Central memory CD8-positive, alpha-beta T cell (primary cell): ENCODE measurements around the gene CBLB.

Experiments used
- ATAC-seq: fragments of 150-1000 bp; cut with Tn5 transposase; replicated peaks from 2 replicates; pipeline ENCODE4 v1.10.0; 2022; ENCODE audit warnings: mild to moderate bottlenecking, moderate FRiP score, moderate number of reproducible peaks; ENCODE audit not compliant: poor library complexity, severe bottlenecking; ENCODE audit errors: extremely low read depth
- DNase-seq, 2 donors: peaks; one replicate each; pipeline ENCODE4 v3.0.0; 2021; ENCODE audit warnings: low spot score in 2 of 2
- H3K27ac Mint-ChIP-seq: one replicate; pipeline ENCODE4 v1.8.0; 2022; ENCODE audit warnings: low read depth, mild to moderate bottlenecking, moderate library complexity, mixed read lengths
- H3K27me3 Mint-ChIP-seq: one replicate; pipeline ENCODE4 v1.8.0; 2022; ENCODE audit warnings: mixed read lengths
- H3K36me3 Mint-ChIP-seq: one replicate; pipeline ENCODE4 v1.8.0; 2022; ENCODE audit warnings: mild to moderate bottlenecking, moderate library complexity, mixed read lengths; ENCODE audit not compliant: insufficient read depth
- H3K4me1 Mint-ChIP-seq: one replicate; pipeline ENCODE4 v1.8.0; 2022; ENCODE audit warnings: mixed read lengths
- H3K4me3 Mint-ChIP-seq: one replicate; pipeline ENCODE4 v1.8.0; 2022; ENCODE audit warnings: mild to moderate bottlenecking, moderate library complexity, mixed read lengths
- H3K9me3 Mint-ChIP-seq: one replicate; pipeline ENCODE4 v1.8.0; 2022; ENCODE audit warnings: mixed read lengths

The CBLB gene

GRCh38 chr3:105851582-105851981 lies 17.2 kb downstream of the CBLB start:
- no peak for DNase-seq
- Mint-ChIP-seq H3K27me3 (no peaks in the 10 kb centered on the region), H3K9me3 (no peaks in the 10 kb centered on the region), H3K36me3 (peaks cover 43% of the 10 kb centered on the region), H3K27ac (no peak overlapping the region), H3K4me1 (peaks cover 54% of the 10 kb centered on the region), H3K4me3 (no peak overlapping the region)
- ATAC-seq: no peak

- no peaks in the 10 kb centered on the region for H3K9me3 Mint-ChIP-seq
- peaks cover 43% of the 10 kb centered on the region for H3K36me3 Mint-ChIP-seq
- no peaks in the 10 kb centered on the region for H3K27me3 Mint-ChIP-seq
- H3K4me1 Mint-ChIP-seq: peaks cover 57% of the 10 kb centered on the region
- no peak for ATAC-seq
- H3K4me3 Mint-ChIP-seq: peak overlapping the region; percentile 2
- H3K27ac Mint-ChIP-seq: no peak overlapping the region
- no peak for DNase-seq
These were observed 17.6 kb downstream of the CBLB start for GRCh38 chr3:105851176-105851575.

GRCh38 chr3:105850593-105850992 lies 18.2 kb downstream of the CBLB start:
- Mint-ChIP-seq H3K27ac (no peak overlapping the region), H3K4me1 (peaks cover 59% of the 10 kb centered on the region), H3K27me3 (no peaks in the 10 kb centered on the region), H3K36me3 (peaks cover 43% of the 10 kb centered on the region), H3K9me3 (no peaks in the 10 kb centered on the region), H3K4me3 (peak overlapping the region; percentile 2)
- ATAC-seq: peak; percentile 53
- no peak for DNase-seq

GRCh38 chr3:105848821-105849220 lies 20.0 kb downstream of the CBLB start:
- H3K27ac Mint-ChIP-seq: peak overlapping the region; percentile 23
- H3K36me3 Mint-ChIP-seq: peaks cover 39% of the 10 kb centered on the region
- H3K27me3 Mint-ChIP-seq: no peaks in the 10 kb centered on the region
- peak overlapping the region; percentile 20 for H3K4me3 Mint-ChIP-seq
- H3K9me3 Mint-ChIP-seq: no peaks in the 10 kb centered on the region
- no peak for DNase-seq
- H3K4me1 Mint-ChIP-seq: peaks cover 54% of the 10 kb centered on the region
- ATAC-seq: no peak

- Mint-ChIP-seq H3K27me3 (no peaks in the 10 kb centered on the region), H3K9me3 (no peaks in the 10 kb centered on the region), H3K4me1 (peaks cover 48% of the 10 kb centered on the region), H3K27ac (peak overlapping the region; percentile 23), H3K36me3 (peaks cover 33% of the 10 kb centered on the region), H3K4me3 (peak overlapping the region; percentile 2)
- ATAC-seq: no peak
- no peak for DNase-seq
These were observed 20.9 kb downstream of the CBLB start for GRCh38 chr3:105847865-105848264.

GRCh38 chr3:105847452-105847851 lies 21.4 kb downstream of the CBLB start:
- H3K4me1 Mint-ChIP-seq: peaks cover 50% of the 10 kb centered on the region

GRCh38 chr3:105846809-105847208 lies 22.0 kb downstream of the CBLB start:
- H3K36me3 Mint-ChIP-seq: peaks cover 33% of the 10 kb centered on the region

More at GRCh38 chr3:105847452-105847851, 21.4 kb downstream of the CBLB start:
- no peak for DNase-seq
- no peak for ATAC-seq
- Mint-ChIP-seq H3K9me3 (no peaks in the 10 kb centered on the region), H3K27ac (peak overlapping the region; percentile 23), H3K36me3 (peaks cover 31% of the 10 kb centered on the region), H3K27me3 (no peaks in the 10 kb centered on the region), H3K4me3 (peak overlapping the region; percentile 2)

GRCh38 chr3:105845488-105845887 lies 23.3 kb downstream of the CBLB start:
- Mint-ChIP-seq H3K4me1 (peaks cover 47% of the 10 kb centered on the region), H3K27ac (peak overlapping the region; percentile 76), H3K4me3 (no peak overlapping the region)

More at GRCh38 chr3:105846809-105847208, 22.0 kb downstream of the CBLB start:
- peak overlapping the region; percentile 23 for H3K27ac Mint-ChIP-seq
- H3K27me3 Mint-ChIP-seq: no peaks in the 10 kb centered on the region
- peaks cover 53% of the 10 kb centered on the region for H3K4me1 Mint-ChIP-seq
- no peak overlapping the region for H3K4me3 Mint-ChIP-seq
- ATAC-seq: no peak
- no peaks in the 10 kb centered on the region for H3K9me3 Mint-ChIP-seq
- DNase-seq: no peak

GRCh38 chr3:105844704-105845103 lies 24.1 kb downstream of the CBLB start:
- Mint-ChIP-seq H3K9me3 (no peaks in the 10 kb centered on the region), H3K4me1 (peaks cover 54% of the 10 kb centered on the region), H3K4me3 (no peak overlapping the region), H3K27ac (peak overlapping the region; percentile 76), H3K36me3 (peaks cover 28% of the 10 kb centered on the region), H3K27me3 (no peaks in the 10 kb centered on the region)
- DNase-seq (no peak), ATAC-seq (peak; percentile 28)

More at GRCh38 chr3:105845488-105845887, 23.3 kb downstream of the CBLB start:
- ATAC-seq: no peak
- Mint-ChIP-seq H3K36me3 (peaks cover 25% of the 10 kb centered on the region), H3K9me3 (no peaks in the 10 kb centered on the region), H3K27me3 (no peaks in the 10 kb centered on the region)
- DNase-seq: no peak

- ATAC-seq: peak; percentile 75
- no peaks in the 10 kb centered on the region for H3K27me3 Mint-ChIP-seq
- H3K27ac Mint-ChIP-seq: peak overlapping the region; percentile 76
- peaks cover 26% of the 10 kb centered on the region for H3K36me3 Mint-ChIP-seq
- no peaks in the 10 kb centered on the region for H3K9me3 Mint-ChIP-seq
- no peak for DNase-seq
- peak overlapping the region; percentile 34 for H3K4me3 Mint-ChIP-seq
- peaks cover 60% of the 10 kb centered on the region for H3K4me1 Mint-ChIP-seq
These were observed 24.8 kb downstream of the CBLB start for GRCh38 chr3:105843994-105844393.

GRCh38 chr3:105842943-105843342 lies 25.9 kb downstream of the CBLB start:
- Mint-ChIP-seq H3K4me3 (no peak overlapping the region), H3K36me3 (peaks cover 27% of the 10 kb centered on the region), H3K27ac (no peak overlapping the region), H3K9me3 (no peaks in the 10 kb centered on the region), H3K27me3 (no peaks in the 10 kb centered on the region), H3K4me1 (peaks cover 60% of the 10 kb centered on the region)
- ATAC-seq (no peak), DNase-seq (no peak)

GRCh38 chr3:105842449-105842848 lies 26.4 kb downstream of the CBLB start:
- no peak for DNase-seq
- H3K27me3 Mint-ChIP-seq: no peaks in the 10 kb centered on the region
- H3K36me3 Mint-ChIP-seq: peaks cover 28% of the 10 kb centered on the region
- no peak overlapping the region for H3K27ac Mint-ChIP-seq
- peaks cover 60% of the 10 kb centered on the region for H3K4me1 Mint-ChIP-seq
- no peaks in the 10 kb centered on the region for H3K9me3 Mint-ChIP-seq
- no peak overlapping the region for H3K4me3 Mint-ChIP-seq
- ATAC-seq: no peak

- Mint-ChIP-seq H3K9me3 (no peaks in the 10 kb centered on the region), H3K27ac (peak overlapping the region; percentile 82), H3K36me3 (peaks cover 29% of the 10 kb centered on the region), H3K4me1 (peaks cover 75% of the 10 kb centered on the region), H3K27me3 (no peaks in the 10 kb centered on the region), H3K4me3 (no peak overlapping the region)
- no peak for ATAC-seq
- no peak for DNase-seq
These were observed 30.9 kb downstream of the CBLB start for GRCh38 chr3:105837947-105838346.
